Measurements from ENCODE around the gene CORO2B.

DNA sequence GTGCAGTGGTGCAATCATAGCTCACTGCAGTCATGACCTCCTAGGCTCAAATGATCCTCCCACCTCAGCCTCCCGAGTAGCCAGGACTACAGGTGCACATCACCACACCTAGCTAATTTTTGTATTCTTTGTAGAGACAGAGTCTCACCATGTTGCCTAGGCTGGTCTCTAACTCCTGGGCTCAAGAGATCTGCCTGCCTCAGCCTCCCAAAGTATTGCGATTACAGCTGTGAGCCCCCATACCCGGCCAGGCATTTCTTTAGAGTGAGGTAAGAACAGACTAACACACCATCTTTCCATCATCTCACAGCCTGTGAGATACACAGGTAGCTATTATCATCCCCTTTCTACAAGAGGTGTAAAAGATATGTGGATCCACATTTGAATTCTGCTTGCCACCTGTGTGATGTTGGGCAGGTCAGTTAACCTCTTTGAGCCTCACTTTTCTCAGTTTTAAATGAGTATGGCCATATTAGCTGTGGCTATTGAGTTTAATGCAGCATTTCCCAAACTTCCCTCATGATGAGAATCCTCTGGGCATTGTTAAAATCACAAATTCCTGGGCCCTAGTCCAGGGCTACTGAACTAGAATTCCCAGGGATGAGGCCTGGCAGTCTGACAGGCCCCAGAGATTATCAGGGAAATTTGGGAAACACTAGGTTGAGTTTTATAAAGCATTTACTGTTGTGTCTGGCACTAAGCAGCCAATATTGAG, 195.9 kb downstream of the CORO2B start:
- TF ChIP-seq FOXJ3 (CRISPR knock-in tag; IDR thresholded peaks at IDR 0.05): no peak
- TF ChIP-seq, protein P1, sequence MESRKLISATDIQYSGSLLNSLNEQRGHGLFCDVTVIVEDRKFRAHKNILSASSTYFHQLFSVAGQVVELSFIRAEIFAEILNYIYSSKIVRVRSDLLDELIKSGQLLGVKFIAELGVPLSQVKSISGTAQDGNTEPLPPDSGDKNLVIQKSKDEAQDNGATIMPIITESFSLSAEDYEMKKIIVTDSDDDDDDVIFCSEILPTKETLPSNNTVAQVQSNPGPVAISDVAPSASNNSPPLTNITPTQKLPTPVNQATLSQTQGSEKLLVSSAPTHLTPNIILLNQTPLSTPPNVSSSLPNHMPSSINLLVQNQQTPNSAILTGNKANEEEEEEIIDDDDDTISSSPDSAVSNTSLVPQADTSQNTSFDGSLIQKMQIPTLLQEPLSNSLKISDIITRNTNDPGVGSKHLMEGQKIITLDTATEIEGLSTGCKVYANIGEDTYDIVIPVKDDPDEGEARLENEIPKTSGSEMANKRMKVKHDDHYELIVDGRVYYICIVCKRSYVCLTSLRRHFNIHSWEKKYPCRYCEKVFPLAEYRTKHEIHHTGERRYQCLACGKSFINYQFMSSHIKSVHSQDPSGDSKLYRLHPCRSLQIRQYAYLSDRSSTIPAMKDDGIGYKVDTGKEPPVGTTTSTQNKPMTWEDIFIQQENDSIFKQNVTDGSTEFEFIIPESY (IDR thresholded peaks at IDR 0.05; ENCODE audit: borderline replicate concordance, low read depth): no peak
- TF ChIP-seq, protein P2, sequence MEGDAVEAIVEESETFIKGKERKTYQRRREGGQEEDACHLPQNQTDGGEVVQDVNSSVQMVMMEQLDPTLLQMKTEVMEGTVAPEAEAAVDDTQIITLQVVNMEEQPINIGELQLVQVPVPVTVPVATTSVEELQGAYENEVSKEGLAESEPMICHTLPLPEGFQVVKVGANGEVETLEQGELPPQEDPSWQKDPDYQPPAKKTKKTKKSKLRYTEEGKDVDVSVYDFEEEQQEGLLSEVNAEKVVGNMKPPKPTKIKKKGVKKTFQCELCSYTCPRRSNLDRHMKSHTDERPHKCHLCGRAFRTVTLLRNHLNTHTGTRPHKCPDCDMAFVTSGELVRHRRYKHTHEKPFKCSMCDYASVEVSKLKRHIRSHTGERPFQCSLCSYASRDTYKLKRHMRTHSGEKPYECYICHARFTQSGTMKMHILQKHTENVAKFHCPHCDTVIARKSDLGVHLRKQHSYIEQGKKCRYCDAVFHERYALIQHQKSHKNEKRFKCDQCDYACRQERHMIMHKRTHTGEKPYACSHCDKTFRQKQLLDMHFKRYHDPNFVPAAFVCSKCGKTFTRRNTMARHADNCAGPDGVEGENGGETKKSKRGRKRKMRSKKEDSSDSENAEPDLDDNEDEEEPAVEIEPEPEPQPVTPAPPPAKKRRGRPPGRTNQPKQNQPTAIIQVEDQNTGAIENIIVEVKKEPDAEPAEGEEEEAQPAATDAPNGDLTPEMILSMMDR (IDR thresholded peaks at IDR 0.05): no peak
- TF ChIP-seq SMC3 (IDR thresholded peaks at IDR 0.05; ENCODE audit: low read depth, low read length): no peak
- no peak for TF ChIP-seq EZH2phosphoT487 (IDR thresholded peaks at IDR 0.05; ENCODE audit: borderline replicate concordance, low read depth)
- no peak for TF ChIP-seq SIN3A (IDR thresholded peaks at IDR 0.05; ENCODE audit: borderline replicate concordance, low read depth, low read length)
- TF ChIP-seq GABPA (IDR thresholded peaks at IDR 0.05; ENCODE audit: low read depth): no peak
- no peak for TF ChIP-seq MXI1 (IDR thresholded peaks at IDR 0.05; ENCODE audit: low read depth, low read length)
- no peak for TF ChIP-seq EP300 (IDR thresholded peaks at IDR 0.05; ENCODE audit: borderline replicate concordance in 1 of 2, low read depth in 1 of 2, low read length in 1 of 2)
- TF ChIP-seq CHD2 (IDR thresholded peaks at IDR 0.05; ENCODE audit: low read length, partially characterized antibody): no peak
- no peak for TF ChIP-seq POLR2AphosphoS5 (IDR thresholded peaks at IDR 0.05; ENCODE audit: low read depth, low read length)
